ENCODE results near the gene MALAT1.
"Not testable (repeated sequence)": the region's sequence is repeated elsewhere in the genome, so short reads cannot be mapped to it uniquely, and the experiment has no call there.

MALAT1 gene

GRCh38 chr11:65498977-65499712 is at the start of gene MALAT1:
TSS of gene MALAT1 (plus strand) at chr11:65499045.
- peak; percentile 21 for FAIRE-seq

GRCh38 chr11:65451301-65451700 is 47.5 kb upstream of the MALAT1 start:
- not testable (repeated sequence) for FAIRE-seq

GRCh38 chr11:65452259-65452658 is 46.6 kb upstream of the MALAT1 start:
- not testable (repeated sequence) for FAIRE-seq

- FAIRE-seq, result no peak
Observed at GRCh38 chr11:65452806-65453490, 45.9 kb upstream of the MALAT1 start.

GRCh38 chr11:65454311-65454695 is 44.5 kb upstream of the MALAT1 start:
- no peak for FAIRE-seq

GRCh38 chr11:65454696-65455456 is 44.0 kb upstream of the MALAT1 start:
- FAIRE-seq, result no peak

- no peak for FAIRE-seq
Observed at GRCh38 chr11:65456418-65456817, 42.4 kb upstream of the MALAT1 start.

GRCh38 chr11:65459552-65459951 is 39.3 kb upstream of the MALAT1 start:
- no peak for FAIRE-seq

GRCh38 chr11:65465471-65465870 is 33.4 kb upstream of the MALAT1 start:
- not testable (repeated sequence) for FAIRE-seq

- not testable (repeated sequence) for FAIRE-seq
Observed at GRCh38 chr11:65467306-65467705, 31.5 kb upstream of the MALAT1 start.

- no peak for FAIRE-seq
Observed at GRCh38 chr11:65468874-65469333, 29.9 kb upstream of the MALAT1 start.

- FAIRE-seq, result no peak
Observed at GRCh38 chr11:65470433-65471049, 28.3 kb upstream of the MALAT1 start.

- no peak for FAIRE-seq
Observed at GRCh38 chr11:65471447-65471891, 27.4 kb upstream of the MALAT1 start.

- not testable (repeated sequence) for FAIRE-seq
Observed at GRCh38 chr11:65472588-65473277, 26.1 kb upstream of the MALAT1 start.

GRCh38 chr11:65473278-65473860 is 25.5 kb upstream of the MALAT1 start:
- FAIRE-seq, result no peak

- FAIRE-seq, result no peak
Observed at GRCh38 chr11:65474864-65475263, 24.0 kb upstream of the MALAT1 start.

- FAIRE-seq, result no peak
Observed at GRCh38 chr11:65476632-65477148, 22.2 kb upstream of the MALAT1 start.

- FAIRE-seq, result no peak
Observed at GRCh38 chr11:65477149-65477965, 21.5 kb upstream of the MALAT1 start.

GRCh38 chr11:65478388-65479183 is 20.3 kb upstream of the MALAT1 start:
- no peak for FAIRE-seq

All from endometrium (tissue), 2 donors.